Measurements from ENCODE around the gene LY9. TPM values are rescaled to one million over a fixed set of nuclear protein-coding genes. Genes with fewer than 3 reads are reported as not detected.
"Not testable (repeated sequence)": the region's sequence is repeated elsewhere in the genome, so short reads cannot be mapped to it uniquely, and the experiment has no call there.

The LY9 gene
- total RNA-seq, 1 experiment from 2014 or later, result not detected

GRCh38 chr1:160864173-160864572 is 68.2 kb downstream of the LY9 start:
- no peak for DNase-seq (ENCODE audit: low read depth)

- DNase-seq (ENCODE audit: low read depth), result no peak
These were observed 69.4 kb downstream of the LY9 start for GRCh38 chr1:160865337-160865736.

GRCh38 chr1:160866001-160866694 is 70.2 kb downstream of the LY9 start:
- no peak for DNase-seq (ENCODE audit: low read depth)

- no peak for DNase-seq (ENCODE audit: low read depth)
These were observed 70.8 kb downstream of the LY9 start for GRCh38 chr1:160866695-160867260.

- DNase-seq (ENCODE audit: low read depth), result not testable (repeated sequence)
These were observed 71.7 kb downstream of the LY9 start for GRCh38 chr1:160867651-160868050.

- no peak for DNase-seq (ENCODE audit: low read depth)
These were observed 72.2 kb downstream of the LY9 start for GRCh38 chr1:160868141-160868540.

GRCh38 chr1:160874935-160875334 is 79.0 kb downstream of the LY9 start:
- DNase-seq (ENCODE audit: low read depth), result no peak

- DNase-seq (ENCODE audit: low read depth), result not testable (repeated sequence)
These were observed 79.6 kb downstream of the LY9 start for GRCh38 chr1:160875591-160875990.

- DNase-seq (ENCODE audit: low read depth), result no peak
These were observed 80.3 kb downstream of the LY9 start for GRCh38 chr1:160876311-160876710.

- no peak for DNase-seq (ENCODE audit: low read depth)
These were observed 81.2 kb downstream of the LY9 start for GRCh38 chr1:160877221-160877620.

Other genes starting within 250 kb of the LY9 start
- gene CD84, start 216.7 kb upstream of the LY9 start, total RNA-seq (2014; rRNA removed), result not detected in 2 replicates
- 0.38 TPM in 1 of 2 replicates, not detected in the other for gene SLAMF1, start 149.1 kb upstream of the LY9 start, total RNA-seq (2014; rRNA removed)
- gene CD48, start 84.4 kb upstream of the LY9 start, total RNA-seq (2014; rRNA removed), result not detected in 2 replicates
- gene SLAMF7, start 56.9 kb upstream of the LY9 start, total RNA-seq (2014; rRNA removed), result not detected in 2 replicates
- gene CD244, start 66.7 kb downstream of the LY9 start, total RNA-seq (2014; rRNA removed), result not detected in 2 replicates
- not detected in 2 replicates for gene ITLN1, start 89.0 kb downstream of the LY9 start, total RNA-seq (2014; rRNA removed)
- gene ITLN2, start 158.6 kb downstream of the LY9 start, total RNA-seq (2014; rRNA removed), result not detected in 2 replicates
- gene F11R, start 225.0 kb downstream of the LY9 start, total RNA-seq (2014; rRNA removed), result 1.4 and 2.6 TPM in 2 replicates
- 14.7 and 27.3 TPM in 2 replicates for gene TSTD1, start 242.8 kb downstream of the LY9 start, total RNA-seq (2014; rRNA removed)
- gene USF1, start 249.8 kb downstream of the LY9 start, total RNA-seq (2014; rRNA removed), result 76.0 and 83.2 TPM in 2 replicates

Data from LHCN-M2 (cell line).